Measurements from ENCODE around the gene CH25H. TPM values are rescaled to one million over a fixed set of nuclear protein-coding genes. Genes with fewer than 3 reads are reported as not detected.

Gene CH25H
- total RNA-seq, 6 donors from 2014 or later: 3.4 to 12.0 (median 6.8) TPM

- Histone ChIP-seq H3K27me3 (no peaks in the 10 kb centered on the region), H3K36me3 (no peaks in the 10 kb centered on the region)
- 95 to 96% methylated on average over 1 of the region's 1 CpG for WGBS, 2 donors
Observed at GRCh38 chr10:89160339-89160738, 46.8 kb downstream of the CH25H start.

GRCh38 chr10:89159761-89160160, 47.4 kb downstream of the CH25H start:
- DNase-seq (no peak), ATAC-seq (ENCODE audit: low FRiP score in 2 of 2) (no peak)
- Histone ChIP-seq H3K36me3 (no peaks in the 10 kb centered on the region), H3K4me1 (peaks cover 0 to 6% (median 2%) of the 10 kb centered on the region in 4 donors), H3K27ac (no peak overlapping the region), H3K4me3 (no peak overlapping the region), H3K9me3 (no peaks in the 10 kb centered on the region), H3K27me3 (no peaks in the 10 kb centered on the region)
- TF ChIP-seq EP300 (IDR thresholded peaks at IDR 0.05) (no peak), POLR2AphosphoS5 (IDR thresholded peaks at IDR 0.05) (no peak), CTCF (IDR thresholded peaks at IDR 0.05) (no peak), POLR2A (IDR thresholded peaks at IDR 0.05) (no peak)
- 84 to 92% methylated on average over 1 of the region's 1 CpG for WGBS, 2 donors

More at GRCh38 chr10:89160339-89160738, 46.8 kb downstream of the CH25H start:
- DNase-seq: no peak
- no peak overlapping the region for H3K4me3 ChIP-seq
- peaks cover 0 to 6% (median 2%) of the 10 kb centered on the region in 4 donors for H3K4me1 ChIP-seq
- H3K9me3 ChIP-seq: no peaks in the 10 kb centered on the region
- no peak for ATAC-seq (ENCODE audit: low FRiP score in 2 of 2)
- H3K27ac ChIP-seq: no peak overlapping the region
- no peak for TF ChIP-seq POLR2AphosphoS5 (IDR thresholded peaks at IDR 0.05)
- TF ChIP-seq CTCF (IDR thresholded peaks at IDR 0.05): no peak
- TF ChIP-seq EP300 (IDR thresholded peaks at IDR 0.05): no peak
- no peak for TF ChIP-seq POLR2A (IDR thresholded peaks at IDR 0.05)

- H3K27me3 ChIP-seq: no peaks in the 10 kb centered on the region
- H3K4me3 ChIP-seq: no peak overlapping the region
- no peaks in the 10 kb centered on the region for H3K9me3 ChIP-seq
- no peak overlapping the region for H3K27ac ChIP-seq
- TF ChIP-seq POLR2A (IDR thresholded peaks at IDR 0.05): no peak
- TF ChIP-seq EP300 (IDR thresholded peaks at IDR 0.05): no peak
- TF ChIP-seq POLR2AphosphoS5 (IDR thresholded peaks at IDR 0.05): no peak
- no peak for TF ChIP-seq CTCF (IDR thresholded peaks at IDR 0.05)
- no peaks in the 10 kb centered on the region for H3K36me3 ChIP-seq
- ATAC-seq (ENCODE audit: low FRiP score in 2 of 2): no peak
- H3K4me1 ChIP-seq: peaks cover 0 to 4% (median 2%) of the 10 kb centered on the region in 4 donors
- no peak for DNase-seq
Observed at GRCh38 chr10:89159316-89159715, 47.8 kb downstream of the CH25H start.

- H3K4me1 ChIP-seq: peaks cover 0 to 3% (median 0%) of the 10 kb centered on the region in 4 donors
- ATAC-seq (ENCODE audit: low FRiP score in 2 of 2) (no peak), DNase-seq (no peak)
- H3K27ac ChIP-seq: no peak overlapping the region
- H3K4me3 ChIP-seq: no peak overlapping the region
- H3K36me3 ChIP-seq: no peaks in the 10 kb centered on the region
- H3K9me3 ChIP-seq: no peaks in the 10 kb centered on the region
- H3K27me3 ChIP-seq: no peaks in the 10 kb centered on the region
- no peak for TF ChIP-seq POLR2A (IDR thresholded peaks at IDR 0.05)
- TF ChIP-seq EP300 (IDR thresholded peaks at IDR 0.05): no peak
- no peak for TF ChIP-seq POLR2AphosphoS5 (IDR thresholded peaks at IDR 0.05)
- no peak for TF ChIP-seq CTCF (IDR thresholded peaks at IDR 0.05)
Observed at GRCh38 chr10:89158446-89158845, 48.7 kb downstream of the CH25H start.

DNA sequence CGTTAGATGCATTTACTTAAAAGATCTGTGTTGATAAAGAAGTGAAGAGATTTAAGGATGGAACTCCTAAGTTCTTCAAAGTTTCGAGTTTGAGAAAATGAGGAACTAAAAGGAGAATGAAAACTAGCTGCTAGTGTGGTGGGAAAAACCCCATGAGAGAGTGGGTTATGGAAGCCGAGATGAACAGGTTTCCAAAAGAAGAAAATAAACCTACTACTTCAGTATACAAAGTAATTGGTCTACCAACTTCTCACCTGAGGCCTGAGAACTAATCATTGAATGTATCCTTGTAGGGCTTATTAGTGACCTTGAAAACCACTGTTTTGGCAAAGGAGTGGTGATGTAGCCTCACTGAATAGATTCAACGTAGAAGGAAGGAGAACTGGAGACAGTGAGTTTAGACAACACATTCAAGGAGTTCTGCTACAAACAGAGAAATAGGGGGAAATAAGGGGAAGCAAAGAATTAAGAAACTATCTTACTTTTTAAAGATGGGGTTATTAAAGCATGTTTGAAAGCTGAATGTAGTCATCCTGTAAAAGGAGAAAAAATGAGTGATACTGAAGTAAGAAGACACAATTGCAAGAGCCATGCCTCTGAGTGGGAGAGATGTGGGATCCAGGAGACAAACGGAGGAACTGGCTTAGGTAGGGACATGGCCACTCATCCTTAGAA, 50.8 kb downstream of the CH25H start:
- Histone ChIP-seq H3K36me3 (no peaks in the 10 kb centered on the region), H3K27me3 (no peaks in the 10 kb centered on the region), H3K9me3 (no peaks in the 10 kb centered on the region), H3K4me1 (no peaks in the 10 kb centered on the region), H3K4me3 (no peak overlapping the region), H3K27ac (no peak overlapping the region)
- no peak for DNase-seq
- ATAC-seq (ENCODE audit: low FRiP score in 2 of 2): no peak
- 67 to 74% methylated on average over 5 of the region's 5 CpGs for WGBS, 2 donors
- TF ChIP-seq POLR2AphosphoS5 (IDR thresholded peaks at IDR 0.05) (no peak), POLR2A (IDR thresholded peaks at IDR 0.05) (no peak), CTCF (IDR thresholded peaks at IDR 0.05) (no peak), EP300 (IDR thresholded peaks at IDR 0.05) (no peak)
